Ishikawa (cell line): ENCODE results near the gene SDK1.

Source experiments
- EP300 ChIP-seq: IDR thresholded peaks from 2 replicates; pipeline ENCODE4 v1.6.1; 2012; ENCODE audit warnings: borderline replicate concordance
- RAD21 ChIP-seq: IDR thresholded peaks from 2 replicates; pipeline ENCODE4 v1.6.1; 2012; ENCODE audit warnings: low read depth
- YY1 ChIP-seq: IDR thresholded peaks from 2 replicates; pipeline ENCODE4 v1.6.1; 2012; ENCODE audit warnings: low read depth

GRCh38 chr7:4286351-4286750 lies 985.3 kb downstream of the SDK1 start:
- TF ChIP-seq YY1: no peak
- no peak for TF ChIP-seq EP300
- TF ChIP-seq RAD21: no peak
